Chondrocyte (in vitro differentiated cells): Measurements from ENCODE around the gene NLRP1. TPM values are rescaled to one million over a fixed set of nuclear protein-coding genes. Genes with fewer than 3 reads are reported as not detected.

Source experiments
- DNase-seq: peaks from one replicate; pipeline ENCODE4 v3.0.0; 2021; ENCODE audit warnings: mixed read lengths, low spot score
- H3K27ac Mint-ChIP-seq: one replicate; pipeline ENCODE4 v1.8.0; 2021; ENCODE audit warnings: mild to moderate bottlenecking, moderate library complexity, mixed read lengths; ENCODE audit not compliant: unreplicated experiment
- H3K27me3 Mint-ChIP-seq: 2 replicates; pipeline ENCODE4 v1.8.0; 2021; ENCODE audit warnings: low read depth, mixed read lengths
- H3K36me3 Mint-ChIP-seq: 2 replicates; pipeline ENCODE4 v1.8.0; 2021; ENCODE audit warnings: low read depth, mixed read lengths
- H3K4me1 Mint-ChIP-seq: 2 replicates; pipeline ENCODE4 v1.8.0; 2021; ENCODE audit warnings: low read depth, mild to moderate bottlenecking, mixed read lengths
- H3K4me3 Mint-ChIP-seq: one replicate; pipeline ENCODE4 v1.8.0; 2021; ENCODE audit warnings: mild to moderate bottlenecking, moderate library complexity, mixed read lengths; ENCODE audit not compliant: unreplicated experiment
- H3K9me3 Mint-ChIP-seq: 2 replicates; pipeline ENCODE4 v1.8.0; 2021; ENCODE audit warnings: low read depth, mixed read lengths
- CTCF ChIP-seq: fragments of 200-600 bp; sonication (generic); IDR thresholded peaks from 2 replicates; pipeline ENCODE4 v1.5.0; 2021; ENCODE audit warnings: antibody characterized with exemption, mild to moderate bottlenecking, moderate library complexity
- total RNA-seq: library from RNA; stranded (reverse); gene quantifications from 3 replicates; pipeline ENCODE4 v1.2.1, GENCODE V29; 2021

Gene NLRP1
- total RNA-seq, 1 donor from 2014 or later, result 24.8 TPM

GRCh38 chr17:5480962-5481361, 103.3 kb downstream of the NLRP1 start:
- no peak overlapping the region for H3K27ac Mint-ChIP-seq
- H3K4me3 Mint-ChIP-seq, result no peak overlapping the region
- no peak for DNase-seq
- no peaks in the 10 kb centered on the region for H3K27me3 Mint-ChIP-seq
- peaks cover 34% of the 10 kb centered on the region for H3K36me3 Mint-ChIP-seq
- H3K4me1 Mint-ChIP-seq, result peaks cover 26% of the 10 kb centered on the region
- H3K9me3 Mint-ChIP-seq, result no peaks in the 10 kb centered on the region
- no peak for TF ChIP-seq CTCF

GRCh38 chr17:5478992-5479391, 105.3 kb downstream of the NLRP1 start:
- no peak for TF ChIP-seq CTCF
- no peaks in the 10 kb centered on the region for H3K27me3 Mint-ChIP-seq
- H3K36me3 Mint-ChIP-seq, result peaks cover 40% of the 10 kb centered on the region
- H3K4me1 Mint-ChIP-seq, result peaks cover 7% of the 10 kb centered on the region
- no peak overlapping the region for H3K27ac Mint-ChIP-seq
- no peak overlapping the region for H3K4me3 Mint-ChIP-seq
- H3K9me3 Mint-ChIP-seq, result no peaks in the 10 kb centered on the region
- no peak for DNase-seq

- Mint-ChIP-seq H3K27me3 (no peaks in the 10 kb centered on the region), H3K4me1 (peaks cover 3% of the 10 kb centered on the region), H3K36me3 (peaks cover 28% of the 10 kb centered on the region)
Observed at GRCh38 chr17:5473906-5474305, 110.4 kb downstream of the NLRP1 start.

GRCh38 chr17:5472511-5472910, 111.8 kb downstream of the NLRP1 start:
- Mint-ChIP-seq H3K4me1 (peaks cover 10% of the 10 kb centered on the region), H3K27me3 (no peaks in the 10 kb centered on the region), H3K36me3 (peaks cover 17% of the 10 kb centered on the region), H3K4me3 (no peak overlapping the region), H3K27ac (no peak overlapping the region), H3K9me3 (no peaks in the 10 kb centered on the region)
- no peak for DNase-seq
- no peak for TF ChIP-seq CTCF

More at GRCh38 chr17:5473906-5474305, 110.4 kb downstream of the NLRP1 start:
- DNase-seq, result no peak
- H3K27ac Mint-ChIP-seq, result no peak overlapping the region
- H3K9me3 Mint-ChIP-seq, result no peaks in the 10 kb centered on the region
- no peak for TF ChIP-seq CTCF
- no peak overlapping the region for H3K4me3 Mint-ChIP-seq

- Mint-ChIP-seq H3K27me3 (no peaks in the 10 kb centered on the region), H3K9me3 (no peaks in the 10 kb centered on the region), H3K4me1 (peaks cover 23% of the 10 kb centered on the region), H3K36me3 (peaks cover under 1% of the 10 kb centered on the region), H3K4me3 (peak overlapping the region; percentile 79), H3K27ac (peak overlapping the region; percentile 68)
- DNase-seq, result no peak
- TF ChIP-seq CTCF, result no peak
Observed at GRCh38 chr17:5468075-5468473, 116.2 kb downstream of the NLRP1 start.
